Cortex of kidney (tissue), 1 donor: ENCODE measurements around the gene BET1L.
"Not testable (repeated sequence)": the region's sequence is repeated elsewhere in the genome, so short reads cannot be mapped to it uniquely, and the experiment has no call there.

Experiments
- DNase-seq: peaks from one replicate; lab custom pipeline; 2025; lab: John Stamatoyannopoulos, UW

Gene BET1L

DNA sequence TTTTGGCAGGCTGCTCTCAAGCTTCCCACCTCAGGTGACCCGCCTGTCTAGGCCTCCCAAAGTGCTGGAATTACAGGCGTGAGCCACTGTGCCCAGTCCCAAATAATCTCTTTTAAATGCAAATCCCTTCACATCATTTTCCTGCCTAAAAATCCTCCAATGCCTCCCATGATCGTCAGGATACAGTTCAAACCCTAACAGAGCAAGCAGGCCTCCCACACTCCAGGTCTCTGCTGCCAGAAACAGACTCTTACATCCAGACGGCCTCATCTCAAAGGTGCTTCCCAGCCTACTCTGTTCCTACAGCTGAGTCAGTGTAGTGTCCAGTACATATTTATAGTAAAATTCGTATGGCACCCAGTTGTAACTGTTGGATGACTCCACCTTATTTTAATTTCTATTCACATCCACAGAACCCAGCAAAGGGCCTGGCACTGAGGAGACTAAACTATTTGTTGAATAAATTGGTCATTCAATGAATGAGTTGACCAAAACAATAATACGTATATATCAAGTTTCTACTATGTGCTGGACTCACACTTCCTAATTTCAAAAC lies 20.7 kb upstream of the BET1L start:
- no peak for DNase-seq

DNA sequence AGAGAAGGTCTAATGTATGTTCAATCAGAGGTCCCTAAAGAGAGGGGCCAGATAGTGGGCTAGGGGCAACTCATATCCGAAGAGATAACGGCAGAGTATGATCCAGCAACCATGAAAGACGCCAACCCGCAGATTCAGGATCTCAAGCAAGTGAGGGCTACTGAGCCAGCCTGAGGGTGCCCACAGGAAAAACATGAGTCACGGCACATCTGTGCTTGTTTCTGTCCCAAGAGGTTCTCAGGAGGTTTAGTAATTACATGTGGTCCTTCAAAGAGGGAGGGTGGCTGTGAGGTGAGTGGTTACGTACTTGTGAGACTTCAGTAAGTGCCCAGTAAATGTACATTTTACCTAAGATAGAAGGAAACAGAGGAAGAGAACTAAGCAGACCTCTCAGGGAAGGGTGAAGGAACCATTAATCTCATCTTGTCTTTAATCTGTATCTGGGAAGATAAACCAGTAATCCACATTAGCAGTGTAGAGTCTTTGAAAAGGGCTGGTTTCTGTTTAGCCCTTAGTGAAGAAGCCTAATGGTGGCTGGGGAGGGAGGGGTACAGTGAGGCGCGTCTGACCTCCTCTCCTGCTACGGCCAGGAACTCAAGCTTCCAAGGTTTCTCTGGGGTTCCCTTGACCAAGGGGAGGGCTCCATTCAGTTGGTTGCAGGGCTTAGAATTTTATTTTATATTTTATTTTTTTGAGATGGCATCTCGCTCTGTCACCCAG lies 18.7 kb upstream of the BET1L start:
- no peak for DNase-seq

GRCh38 chr11:224424-224823 lies 17.2 kb upstream of the BET1L start:
- no peak for DNase-seq

GRCh38 chr11:223884-224283 lies 16.7 kb upstream of the BET1L start:
- no peak for DNase-seq

DNA sequence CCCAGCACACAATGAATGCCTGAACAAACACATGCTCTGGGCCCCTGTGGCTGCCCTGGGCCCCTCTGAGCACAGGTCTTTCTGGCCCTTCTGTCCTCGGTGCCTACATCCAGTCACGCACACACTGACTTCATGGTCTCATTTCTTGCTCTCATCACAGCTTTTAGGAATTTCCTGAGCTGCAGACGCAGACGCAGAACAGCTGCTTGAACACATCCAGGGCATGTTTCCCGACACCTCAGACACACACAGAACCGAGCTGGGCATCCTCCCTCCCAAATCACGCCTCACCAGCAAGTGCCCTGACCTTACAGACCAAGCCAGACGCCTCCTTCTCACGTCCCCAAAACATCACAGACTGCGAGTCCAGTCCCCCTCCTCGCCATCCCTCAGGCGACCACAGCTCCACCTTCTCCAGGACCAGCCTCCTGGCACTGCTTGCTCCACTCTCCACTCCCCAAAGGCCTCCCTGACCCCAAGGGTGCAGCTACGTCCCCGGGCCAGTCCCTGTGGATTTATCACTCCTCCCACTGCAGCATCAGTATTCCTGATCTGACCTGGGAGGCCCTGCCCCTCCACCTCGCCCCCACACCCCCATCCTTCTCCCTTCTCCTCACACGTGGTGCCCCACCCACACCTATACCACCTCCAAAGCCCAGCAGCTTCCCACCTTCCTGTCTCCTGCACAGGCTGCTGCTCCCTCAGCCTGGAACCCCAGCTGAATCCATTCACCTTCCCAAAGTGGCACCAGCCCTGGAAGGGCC lies 16.0 kb upstream of the BET1L start:
- no peak for DNase-seq

DNA sequence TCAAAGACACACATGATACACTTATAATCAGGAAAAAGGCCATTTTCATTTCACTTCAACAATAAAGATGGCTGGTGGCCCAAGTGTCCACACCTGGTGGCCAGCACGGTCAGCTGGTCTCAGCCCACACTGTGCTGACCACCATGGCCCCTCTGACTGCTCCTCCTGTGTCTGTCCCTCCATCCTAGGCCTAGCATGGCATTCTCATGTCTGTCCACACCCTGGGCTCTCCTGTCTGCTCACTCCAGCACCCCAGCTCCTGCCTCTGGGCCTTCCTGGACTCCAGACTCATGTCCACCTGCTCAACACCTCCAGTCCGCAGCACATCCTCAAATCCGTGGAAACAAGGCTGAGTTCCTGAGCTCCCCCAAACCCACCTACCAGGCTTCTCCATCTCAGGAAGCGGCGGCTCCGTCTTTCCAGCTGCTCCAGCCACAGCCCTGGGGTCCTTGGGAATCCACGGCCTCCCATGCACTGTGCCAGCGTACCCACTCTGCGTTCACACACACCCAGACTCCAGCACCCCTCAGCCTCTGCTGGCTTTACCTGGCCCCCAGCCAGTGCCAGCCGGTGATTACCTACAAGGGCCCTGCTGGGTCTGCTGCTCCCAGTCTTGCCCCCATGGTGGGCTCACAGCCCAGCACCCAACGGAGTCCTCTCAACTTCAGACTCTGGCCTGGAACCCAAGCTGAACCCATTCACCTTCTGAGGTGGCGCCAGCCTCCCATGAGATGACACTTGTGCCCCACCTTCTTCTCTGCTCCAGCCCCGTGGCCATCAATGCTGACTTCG lies 15.0 kb upstream of the BET1L start:
- DNase-seq: no peak

GRCh38 chr11:221539-221938 lies 14.3 kb upstream of the BET1L start:
- no peak for DNase-seq

DNA sequence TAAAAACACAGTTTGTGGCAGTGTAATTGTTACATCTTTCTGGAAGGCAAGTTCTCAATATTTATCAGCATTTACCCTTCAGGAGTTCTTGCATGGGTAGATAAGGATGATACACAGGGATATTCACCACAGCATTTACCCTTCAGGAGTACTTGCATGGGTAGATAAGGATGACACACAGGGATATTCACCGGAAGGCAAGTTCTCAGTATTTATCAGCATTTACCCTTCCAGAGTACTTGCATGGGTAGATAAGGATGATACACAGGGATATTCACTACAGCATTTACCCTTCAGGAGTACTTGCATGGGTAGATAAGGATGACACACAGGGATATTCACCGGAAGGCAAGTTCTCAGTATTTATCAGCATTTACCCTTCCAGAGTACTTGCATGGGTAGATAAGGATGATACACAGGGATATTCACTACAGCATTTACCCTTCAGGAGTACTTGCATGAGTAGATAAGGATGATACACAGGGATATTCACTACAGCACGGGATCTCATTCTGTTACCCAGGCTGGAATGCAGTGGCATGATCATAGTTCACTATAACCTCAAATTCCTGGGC lies 13.5 kb upstream of the BET1L start:
- not testable (repeated sequence) for DNase-seq

DNA sequence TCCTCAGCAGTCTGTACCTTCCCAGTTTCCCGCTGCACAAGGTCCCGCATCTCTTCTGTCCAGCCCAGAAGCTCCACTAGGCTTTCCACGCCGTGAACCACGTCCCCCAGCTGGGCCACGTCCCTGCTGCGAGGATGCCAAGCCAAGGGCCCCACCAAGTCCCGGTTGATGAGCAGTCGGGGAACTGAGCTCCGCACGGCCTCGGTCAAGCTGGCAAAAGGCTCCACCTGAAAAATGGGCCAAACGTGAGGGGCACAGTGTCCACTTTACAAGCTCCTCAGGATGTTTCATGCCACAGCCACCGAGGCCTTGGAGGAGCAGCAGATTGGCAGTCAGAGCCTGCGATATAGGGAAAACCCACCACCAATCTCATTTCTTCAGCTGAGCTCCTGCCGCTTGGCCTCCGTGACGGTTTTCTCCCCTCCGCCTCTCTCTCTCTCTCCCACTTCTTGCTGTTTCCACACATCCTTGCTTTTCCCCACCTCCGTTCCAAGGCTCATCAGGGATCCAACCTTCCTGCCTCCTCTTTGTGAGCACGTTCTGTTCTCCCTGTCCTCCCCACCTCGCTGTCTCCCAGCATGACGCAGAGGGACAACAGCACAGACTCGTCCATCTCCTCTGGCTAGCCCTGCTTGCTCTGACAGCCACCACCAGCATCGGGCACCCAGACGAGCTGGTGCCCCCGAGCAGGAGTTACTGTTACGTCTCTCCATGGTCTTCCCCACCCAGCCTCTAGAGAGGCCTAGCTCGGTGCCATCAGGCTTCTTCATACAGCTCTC lies 11.8 kb upstream of the BET1L start:
- no peak for DNase-seq

- no peak for DNase-seq
Observed at GRCh38 chr11:217704-218103, 10.5 kb upstream of the BET1L start.

DNA sequence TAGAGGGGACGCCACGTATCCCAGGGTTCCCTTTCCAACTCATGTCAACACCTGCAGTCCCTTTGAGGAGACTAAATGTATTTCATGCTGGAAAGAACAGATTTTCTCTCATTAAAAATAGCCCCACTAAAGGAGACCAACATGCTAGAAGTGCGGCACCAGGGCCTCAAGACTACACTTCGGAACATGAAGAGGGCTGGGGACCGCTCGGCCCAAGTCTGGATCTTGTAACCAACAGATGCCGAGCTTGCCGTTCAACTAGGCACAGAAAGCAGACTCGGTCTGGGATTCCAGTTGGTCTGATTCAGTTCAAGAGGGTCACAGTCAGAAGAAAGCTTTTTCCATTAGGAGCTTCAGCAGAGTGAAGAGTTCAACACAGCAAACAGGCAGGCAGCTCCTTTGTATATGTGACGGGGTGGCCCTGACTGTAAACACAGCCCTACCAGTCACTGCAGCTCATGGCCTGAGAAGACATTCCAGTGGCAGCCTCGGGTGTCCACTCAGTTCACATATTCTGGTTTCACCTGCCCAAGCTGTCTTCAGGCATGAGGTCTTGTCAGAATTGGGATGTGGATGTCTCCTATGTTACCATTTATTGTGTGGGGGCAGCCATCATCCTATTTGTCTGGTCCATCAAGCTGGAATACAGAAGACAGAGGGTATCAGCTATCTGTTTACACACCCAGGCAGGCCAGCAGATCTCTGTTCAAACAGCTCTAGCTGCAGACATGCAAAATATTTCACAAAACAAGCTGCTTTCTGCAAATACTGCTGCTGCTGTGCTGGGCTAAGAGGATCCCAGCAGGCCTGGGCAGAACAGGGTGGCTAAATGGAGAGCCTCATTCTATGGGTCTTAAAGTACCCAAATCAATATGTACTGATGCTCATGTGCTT lies 9.1 kb upstream of the BET1L start:
- no peak for DNase-seq

DNA sequence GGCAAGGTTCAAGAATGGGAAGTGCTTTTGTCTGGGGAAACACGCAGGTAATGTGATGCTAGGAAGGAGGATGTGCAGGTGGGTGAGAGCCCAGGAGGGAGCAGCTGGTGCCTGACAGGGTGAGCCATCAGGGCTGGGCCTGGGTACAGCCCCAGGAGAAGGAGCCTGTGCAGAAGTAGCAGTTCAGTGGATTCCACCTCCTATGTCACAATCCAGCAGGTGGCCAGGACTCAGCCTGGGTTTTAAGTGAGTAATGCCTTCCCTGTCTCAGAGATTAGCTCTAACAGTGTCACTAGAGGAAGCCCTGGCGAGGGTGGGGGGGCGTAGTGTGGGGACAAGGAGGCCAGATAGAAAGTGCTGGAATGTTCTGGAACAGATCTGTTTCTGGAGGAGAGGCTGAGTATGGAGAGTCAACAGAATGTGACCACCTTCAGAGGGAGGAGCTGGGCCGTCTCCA lies 8.4 kb upstream of the BET1L start:
- no peak for DNase-seq

DNA sequence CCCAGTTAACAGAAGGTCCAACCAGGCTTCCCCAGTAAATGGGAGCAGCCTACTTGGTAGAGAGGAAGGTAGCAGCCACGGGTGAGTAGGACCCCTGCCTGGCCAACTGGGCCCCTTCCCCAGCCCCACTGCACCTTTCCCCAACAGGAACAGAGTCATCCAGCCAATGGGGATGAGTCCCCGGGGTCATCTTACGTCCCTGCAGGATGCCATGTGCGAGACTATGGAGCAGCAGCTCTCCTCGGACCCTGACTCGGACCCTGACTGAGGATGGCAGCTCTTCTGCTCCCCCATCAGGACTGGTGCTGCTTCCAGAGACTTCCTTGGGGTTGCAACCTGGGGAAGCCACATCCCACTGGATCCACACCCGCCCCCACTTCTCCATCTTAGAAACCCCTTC lies 6.9 kb upstream of the BET1L start:
- DNase-seq: no peak

DNA sequence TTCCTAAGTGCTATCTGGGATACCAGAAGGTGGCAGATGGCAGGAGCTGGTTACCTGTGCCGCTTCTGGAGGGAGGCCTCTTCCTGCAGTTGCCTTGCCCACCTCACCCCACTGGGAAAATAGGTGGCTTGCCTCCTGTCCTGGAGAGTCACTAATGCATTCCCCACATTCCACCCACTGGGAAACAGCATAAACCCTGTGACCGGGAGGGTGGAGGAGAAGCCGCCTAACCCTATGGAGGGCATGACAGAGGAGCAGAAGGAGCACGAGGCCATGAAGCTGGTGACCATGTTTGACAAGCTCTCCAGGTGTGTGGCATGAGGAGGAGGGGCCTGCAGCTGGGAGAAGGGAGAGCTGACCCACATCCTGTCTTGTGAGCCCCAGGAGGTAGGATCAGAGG lies 5.9 kb upstream of the BET1L start:
- DNase-seq: no peak

DNA sequence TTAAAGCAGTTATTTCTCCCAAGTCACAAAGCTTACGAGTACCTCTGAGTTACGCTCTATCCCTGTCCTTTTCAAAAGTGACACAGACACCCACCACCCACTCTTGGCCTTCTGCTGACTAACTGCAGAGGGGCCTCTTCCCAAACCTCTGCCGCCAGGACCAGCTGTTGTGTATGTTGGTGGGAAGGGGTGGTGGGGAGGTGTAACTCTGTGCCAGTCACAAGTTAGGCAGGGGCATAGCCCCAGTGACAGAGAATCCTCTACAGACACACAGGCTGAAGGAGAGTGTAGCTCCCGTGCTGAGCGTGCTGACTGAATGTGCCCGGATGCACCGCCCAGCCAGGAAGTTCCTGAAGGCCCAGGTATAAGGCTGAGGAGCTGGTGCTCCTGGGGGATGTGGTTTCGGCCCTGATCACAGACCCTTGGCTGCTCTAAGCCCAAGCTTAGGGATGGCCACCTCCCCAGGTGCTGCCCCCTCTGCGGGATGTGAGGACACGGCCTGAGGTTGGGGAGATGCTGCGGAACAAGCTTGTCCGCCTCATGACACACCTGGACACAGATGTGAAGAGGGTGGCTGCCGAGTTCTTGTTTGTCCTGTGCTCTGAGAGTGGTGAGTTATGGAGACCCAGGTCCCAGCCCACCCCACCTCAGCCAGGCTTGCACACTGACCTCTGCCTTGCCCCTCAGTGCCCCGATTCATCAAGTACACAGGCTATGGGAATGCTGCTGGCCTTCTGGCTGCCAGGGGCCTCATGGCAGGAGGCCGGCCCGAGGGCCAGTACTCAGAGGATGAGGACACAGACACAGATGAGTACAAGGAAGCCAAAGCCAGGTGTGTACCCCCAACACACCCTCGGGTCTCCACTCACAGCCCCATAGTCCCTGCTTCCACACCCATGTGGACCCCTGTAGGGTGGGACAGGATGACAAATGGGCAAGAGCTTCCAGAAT lies 5.2 kb upstream of the BET1L start:
- no peak for DNase-seq

DNA sequence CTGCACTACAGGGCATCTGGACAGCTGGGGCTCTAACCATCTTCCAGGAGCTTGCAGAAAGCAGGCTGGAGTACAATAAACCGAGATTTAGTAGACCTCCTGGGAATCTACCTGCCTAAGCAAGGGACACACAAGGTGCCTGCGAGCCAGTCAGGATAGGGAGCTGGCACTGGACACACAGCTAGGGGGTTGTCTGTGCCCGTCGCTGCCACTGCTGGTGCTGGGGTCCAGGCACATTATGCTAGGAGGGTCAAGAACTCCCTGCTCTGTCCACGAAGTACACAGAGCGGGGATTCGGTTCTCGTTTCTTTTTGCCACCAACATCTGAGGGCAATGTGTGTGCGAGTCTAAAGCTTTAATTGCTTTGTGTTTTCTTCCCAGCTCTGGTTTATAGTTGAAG lies 4.5 kb upstream of the BET1L start:
- DNase-seq: no peak

- no peak for DNase-seq
Observed at GRCh38 chr11:211295-211694, 4.1 kb upstream of the BET1L start.

DNA sequence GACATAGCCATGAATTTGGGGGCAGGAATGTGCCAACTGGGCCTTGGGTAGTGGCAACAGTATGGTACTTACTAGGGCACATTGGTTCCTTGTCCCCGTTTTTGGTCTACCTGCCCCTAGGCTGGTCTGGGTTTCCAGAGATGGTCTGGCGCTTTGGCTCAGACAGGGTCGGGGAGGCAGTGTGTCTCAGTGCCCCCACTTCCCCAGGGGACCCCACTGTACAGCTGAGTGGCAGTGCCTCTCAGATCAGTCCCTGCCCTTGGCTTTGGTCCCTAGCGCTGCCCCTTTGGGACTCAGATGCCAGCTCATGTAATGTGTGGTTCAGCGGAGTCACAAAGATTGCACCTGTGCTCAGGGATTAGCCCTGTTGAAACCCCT lies 3.6 kb upstream of the BET1L start:
- no peak for DNase-seq

DNA sequence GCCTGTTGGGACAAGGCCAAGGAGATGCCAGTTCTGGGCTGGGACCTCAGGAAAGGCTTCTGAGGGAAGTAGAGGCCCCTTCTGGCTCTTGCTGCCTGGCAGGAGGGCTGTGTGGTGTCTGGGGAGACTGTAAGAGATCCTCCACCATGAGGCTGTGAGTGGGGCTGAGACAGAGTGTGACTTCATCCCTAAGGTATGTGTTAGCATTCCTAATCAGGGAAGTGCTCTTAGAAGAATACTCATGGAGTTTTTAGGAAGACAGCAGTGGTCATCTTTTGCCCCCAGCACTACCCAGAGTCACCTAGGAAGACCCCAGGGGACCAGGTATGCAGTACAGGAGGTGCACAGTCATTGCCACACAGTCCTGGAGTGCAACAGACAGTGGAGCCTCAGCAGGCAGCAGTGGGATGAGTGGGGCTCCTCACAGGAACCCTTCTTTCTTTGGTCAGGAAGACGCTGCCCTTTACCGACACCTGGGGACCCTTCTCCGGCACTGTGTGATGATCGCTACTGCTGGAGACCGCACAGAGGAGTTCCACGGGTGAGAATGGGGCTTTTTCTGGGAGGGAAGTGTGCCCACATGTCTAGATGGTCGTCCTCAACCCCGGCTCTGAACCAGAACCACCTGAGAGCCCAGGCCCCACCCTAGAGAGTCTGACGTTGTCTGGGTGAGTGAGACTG lies 3.1 kb upstream of the BET1L start:
- DNase-seq: no peak
